GM18858 (cell line): ENCODE results near the gene CHST11.

Experiments
- ATAC-seq: cut with Tn5 transposase; IDR thresholded peaks from one replicate; pipeline ENCODE4 v1.9.1; 2021; ENCODE audit not compliant: unreplicated experiment

Gene CHST11

DNA sequence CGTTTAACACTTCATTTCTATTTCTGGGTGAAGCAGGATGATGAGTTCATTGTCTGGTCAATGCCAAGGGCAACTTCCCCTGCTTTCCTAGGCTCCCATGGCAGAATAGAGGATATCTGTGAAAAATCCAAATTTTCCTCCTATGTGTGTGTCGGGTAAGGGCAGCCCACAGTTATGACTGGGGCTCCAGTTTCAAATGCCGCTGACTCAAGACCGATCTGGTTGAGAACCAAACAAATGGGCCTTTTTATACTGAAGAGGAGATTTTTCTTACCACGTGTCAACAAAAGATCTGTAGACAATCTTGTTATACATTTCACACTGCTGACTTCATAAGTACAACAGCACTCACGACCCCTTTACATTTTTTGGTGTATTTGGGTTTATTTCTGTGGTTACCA lies 120.8 kb downstream of the CHST11 start:
- ATAC-seq = no peak

DNA sequence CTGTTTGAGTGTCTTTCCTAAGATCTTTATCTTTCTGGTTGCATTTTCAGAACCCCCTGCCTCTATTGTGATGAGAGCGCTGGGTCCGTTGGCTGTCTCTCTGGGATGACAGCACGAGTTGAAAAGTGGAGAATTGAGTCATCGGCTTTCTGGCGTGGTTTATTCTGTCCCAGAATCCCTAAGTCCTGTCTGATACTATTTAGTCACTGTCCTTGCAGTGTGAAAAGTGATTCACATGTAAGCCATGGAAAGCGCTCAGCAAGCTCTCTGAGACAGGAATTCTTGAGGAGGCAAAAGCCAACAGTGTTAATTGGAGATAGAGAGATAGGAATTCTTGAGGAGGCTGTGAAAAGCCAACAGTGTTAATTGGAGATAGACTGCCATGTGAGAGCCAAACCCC lies 121.7 kb downstream of the CHST11 start:
- no peak for ATAC-seq

DNA sequence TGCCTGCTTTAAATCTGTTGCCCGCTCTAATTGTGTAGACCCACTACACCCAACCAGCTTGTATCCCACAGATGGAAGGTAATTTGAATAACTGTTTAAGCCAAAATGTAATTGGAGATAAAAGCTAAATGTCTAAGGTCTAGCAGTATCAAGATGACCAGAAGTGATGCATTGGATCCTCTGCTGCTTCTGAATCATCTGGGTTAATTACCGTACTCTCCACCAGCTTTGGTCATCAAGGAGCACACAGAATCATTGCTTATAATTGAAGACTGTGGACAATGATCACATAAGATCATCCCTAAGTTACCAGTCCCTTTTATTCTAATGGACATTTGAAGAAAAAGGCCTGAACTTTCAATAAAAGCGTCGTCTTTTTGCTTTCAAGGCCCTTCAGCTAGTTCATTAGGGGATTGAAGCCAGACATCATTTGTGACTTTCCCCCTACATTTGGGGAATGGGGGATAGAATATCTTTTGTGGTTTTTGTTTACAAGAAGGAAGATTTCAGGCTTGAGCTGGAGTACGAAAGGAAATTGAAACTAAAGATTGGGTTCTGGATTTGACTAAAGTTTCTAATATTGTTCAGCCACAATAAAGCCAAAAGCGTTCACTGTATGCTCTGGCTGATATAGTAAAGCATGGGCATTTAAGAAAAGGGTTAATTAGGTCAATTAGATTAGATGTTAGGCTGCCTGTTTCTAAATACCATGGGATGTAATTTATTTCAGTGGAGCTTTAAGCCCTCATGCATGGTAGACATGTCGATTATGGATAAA lies 123.2 kb downstream of the CHST11 start:
- ATAC-seq = peak; percentile 30

DNA sequence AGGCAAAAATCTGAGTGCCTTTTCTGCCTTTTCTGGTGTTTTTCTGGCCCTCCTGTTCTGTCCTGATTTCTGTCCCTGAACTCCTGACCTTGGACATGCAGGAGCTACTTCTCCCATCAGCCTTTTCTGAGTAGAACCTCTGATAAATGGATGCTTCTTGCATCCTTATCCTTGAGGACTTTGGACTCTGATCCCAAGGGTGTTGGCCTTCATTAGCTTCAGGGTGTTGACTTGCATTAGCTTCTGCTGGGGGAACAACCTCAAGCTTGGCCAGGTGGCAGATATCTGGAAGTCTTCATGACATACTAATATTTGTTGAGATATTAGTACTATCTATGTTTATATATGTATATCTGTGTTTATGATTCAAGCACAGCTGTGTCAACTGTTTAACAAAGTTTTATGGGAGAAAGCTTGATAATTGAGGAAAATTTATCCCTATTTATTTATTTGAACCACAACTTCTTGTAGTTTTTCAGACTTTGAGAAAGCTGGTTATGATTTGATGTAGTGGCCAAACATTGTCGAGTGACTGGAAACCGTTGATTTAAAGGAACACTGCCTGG lies 124.3 kb downstream of the CHST11 start:
- ATAC-seq = no peak

DNA sequence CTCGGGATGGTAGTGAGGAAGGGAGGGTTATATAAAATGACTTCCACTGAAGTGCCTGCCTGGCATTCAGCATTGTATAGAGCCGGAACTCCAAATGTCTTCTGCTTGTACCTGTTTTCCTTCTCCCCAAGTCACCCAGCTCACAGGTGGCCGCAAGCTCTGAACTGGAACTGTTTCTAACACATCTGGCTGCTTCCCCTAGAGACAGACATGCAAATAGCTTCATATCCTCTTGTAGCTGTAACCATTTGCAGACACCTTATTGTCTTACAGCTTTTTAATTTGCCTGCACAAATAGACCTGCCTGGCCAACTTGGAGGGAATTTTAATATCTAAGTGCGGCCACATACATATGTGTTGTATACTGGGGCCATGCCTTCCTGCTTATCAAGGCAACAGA lies 126.0 kb downstream of the CHST11 start:
- ATAC-seq = peak; percentile 74

DNA sequence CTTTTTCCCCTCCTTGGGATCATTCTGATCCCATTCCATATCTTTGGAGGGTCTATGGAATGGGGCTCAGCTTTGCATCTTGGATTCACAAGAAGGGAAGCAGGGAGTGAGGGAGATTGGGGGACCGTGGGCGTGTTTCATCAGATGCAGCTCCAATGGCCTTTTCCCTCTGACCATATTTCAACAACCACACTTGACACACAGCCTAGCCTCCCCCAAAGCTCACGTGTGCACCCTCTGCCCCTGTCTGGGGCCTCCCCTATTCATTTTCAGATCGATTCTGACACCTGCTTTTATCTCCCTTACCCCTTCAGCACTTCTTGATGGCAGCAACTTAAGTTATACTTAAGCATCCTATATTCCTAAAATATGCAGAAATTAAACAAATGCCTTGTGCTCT lies 126.6 kb downstream of the CHST11 start:
- peak; percentile 43 for ATAC-seq

DNA sequence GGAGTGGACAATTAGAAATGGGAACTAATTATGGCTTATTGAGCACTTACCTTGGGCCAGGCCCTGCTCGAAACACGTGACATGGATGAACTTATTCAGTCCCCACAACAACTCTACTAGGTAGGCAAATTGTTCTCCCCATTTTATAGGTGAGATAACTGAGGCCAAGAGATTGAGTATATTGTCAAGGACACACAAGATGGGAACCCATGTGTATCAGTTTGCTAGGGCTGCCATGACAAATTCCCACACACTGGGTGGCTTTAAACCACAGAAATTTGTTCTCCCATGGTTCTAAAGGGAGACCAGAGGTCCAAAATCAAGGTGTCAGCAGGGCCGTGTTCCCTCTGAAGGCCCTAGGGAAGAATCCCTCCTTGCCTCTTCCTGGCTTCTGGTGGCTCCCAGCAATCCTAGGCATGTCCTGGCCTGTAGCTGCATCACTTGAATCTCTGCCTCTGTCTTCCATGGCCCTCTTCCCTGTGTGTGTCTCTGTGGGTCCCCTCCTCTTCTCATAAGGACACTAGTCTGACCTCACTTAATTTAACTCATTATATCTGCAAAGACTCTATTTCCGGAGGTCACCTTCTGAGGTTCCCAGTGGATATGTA lies 128.8 kb downstream of the CHST11 start:
- no peak for ATAC-seq

DNA sequence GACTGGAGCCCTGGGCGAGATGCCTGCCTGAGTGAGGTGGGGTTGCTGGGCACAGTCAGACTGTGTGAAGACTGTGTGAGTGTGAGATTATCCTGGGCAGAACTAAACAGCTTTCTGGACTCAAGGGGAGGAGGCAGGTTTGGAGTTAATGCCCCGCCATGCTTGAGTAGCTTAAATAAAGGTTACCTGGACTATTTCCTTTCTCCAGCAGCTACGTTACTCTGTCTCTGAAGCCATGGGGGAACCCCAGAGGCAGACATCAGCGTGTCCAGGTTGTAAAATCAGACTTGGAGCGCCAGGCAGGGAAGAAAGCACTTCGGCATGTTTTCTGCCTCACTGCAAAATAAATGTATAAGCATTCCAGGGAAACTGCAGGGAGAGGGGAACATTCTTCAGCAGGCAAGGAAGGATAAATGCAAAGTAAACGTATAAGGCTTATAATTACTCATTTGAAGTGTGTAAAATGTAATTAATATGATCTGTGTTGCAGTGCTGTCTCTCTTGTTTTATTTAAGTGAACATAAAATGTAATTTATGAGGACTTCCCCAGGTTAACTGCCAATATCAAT lies 129.7 kb downstream of the CHST11 start:
- no peak for ATAC-seq

DNA sequence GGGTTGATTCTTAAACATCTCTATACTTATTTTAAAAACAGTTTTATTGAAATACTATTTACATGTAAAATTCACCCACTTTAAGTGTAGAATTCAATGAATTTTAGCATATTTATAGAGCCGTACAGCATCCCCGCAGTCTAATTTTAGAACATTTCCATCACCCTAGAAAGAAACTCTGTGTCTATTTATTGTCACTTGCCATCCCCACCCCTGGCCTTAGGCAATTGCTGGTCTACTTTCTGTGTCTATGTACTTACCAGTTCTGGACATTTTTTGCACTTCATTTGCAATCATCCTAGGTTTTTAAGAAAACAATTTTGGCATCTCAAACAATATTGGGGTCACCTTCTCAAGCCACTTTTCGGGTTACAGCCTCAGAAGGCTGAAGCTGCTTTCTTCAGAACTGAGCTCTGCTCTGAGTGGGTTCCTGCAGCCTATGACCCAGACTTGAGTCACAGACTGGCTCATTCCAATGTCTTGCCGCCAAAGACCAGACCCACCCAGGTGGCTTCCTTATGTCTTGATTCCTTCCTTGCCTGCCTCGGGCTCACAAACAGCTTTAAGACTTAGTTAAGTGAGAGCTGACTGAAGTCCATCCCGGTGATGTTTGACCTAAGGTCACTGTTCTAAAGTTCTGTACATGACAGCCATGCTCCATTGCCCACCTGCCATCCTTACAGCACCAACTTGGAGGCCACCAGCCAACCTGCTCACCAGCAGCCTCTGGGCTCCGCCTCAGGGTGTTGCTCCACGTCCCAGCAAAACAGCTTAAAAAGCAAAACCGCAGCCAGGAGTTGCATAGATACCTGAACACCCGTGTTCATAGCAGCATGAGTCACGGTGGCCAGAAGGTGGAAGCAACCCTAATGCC lies 131.5 kb downstream of the CHST11 start:
- no peak for ATAC-seq

DNA sequence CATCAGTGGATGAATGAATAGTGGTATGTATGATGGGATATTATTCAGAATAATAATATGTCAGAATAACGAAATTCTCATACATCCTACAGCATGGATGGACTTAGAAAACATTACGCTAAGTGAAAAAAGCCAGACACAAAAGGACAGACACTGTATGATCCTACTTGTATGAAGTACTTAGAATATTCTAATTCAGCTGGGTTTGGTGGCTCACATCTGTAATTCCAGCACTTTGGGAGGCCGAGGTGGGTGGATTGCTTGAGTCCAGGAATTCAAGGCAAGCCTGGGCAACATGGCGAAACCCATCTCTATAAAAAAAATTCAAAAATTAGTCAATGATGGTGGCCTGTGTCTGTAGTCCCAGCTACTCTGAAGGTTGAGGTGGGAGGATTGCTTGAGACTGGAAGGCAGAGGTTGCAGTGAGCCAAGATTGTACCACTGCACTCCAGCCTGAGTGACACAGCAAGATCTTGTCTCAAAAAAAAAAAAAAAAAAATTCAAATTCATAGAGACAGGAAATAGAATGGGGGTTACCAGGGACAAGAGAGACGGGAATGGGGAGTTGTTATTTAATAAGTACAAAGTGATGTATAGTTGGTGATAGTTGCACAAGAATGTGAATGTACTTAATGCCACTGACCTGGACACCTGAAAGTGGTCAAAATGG lies 132.3 kb downstream of the CHST11 start:
- ATAC-seq = no peak

DNA sequence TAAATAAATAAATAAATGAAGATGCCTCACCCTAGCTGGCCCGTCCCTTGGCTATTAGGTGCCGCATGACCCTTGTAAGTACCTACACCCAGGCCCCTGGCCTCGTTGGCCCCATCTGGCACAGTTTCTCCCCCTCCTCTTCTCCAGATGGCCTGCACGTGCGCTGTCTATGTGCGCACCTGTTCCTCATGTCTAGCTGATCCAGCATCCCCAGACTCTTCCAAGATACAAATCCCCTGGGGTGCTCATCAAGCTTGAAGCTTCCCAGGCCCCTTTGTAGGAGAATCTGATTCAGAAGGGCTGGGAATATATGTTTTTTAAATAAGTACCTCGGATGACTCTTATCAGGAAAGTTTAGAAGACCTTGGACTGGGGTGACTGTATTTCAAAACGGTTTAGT lies 133.3 kb downstream of the CHST11 start:
- ATAC-seq = no peak

DNA sequence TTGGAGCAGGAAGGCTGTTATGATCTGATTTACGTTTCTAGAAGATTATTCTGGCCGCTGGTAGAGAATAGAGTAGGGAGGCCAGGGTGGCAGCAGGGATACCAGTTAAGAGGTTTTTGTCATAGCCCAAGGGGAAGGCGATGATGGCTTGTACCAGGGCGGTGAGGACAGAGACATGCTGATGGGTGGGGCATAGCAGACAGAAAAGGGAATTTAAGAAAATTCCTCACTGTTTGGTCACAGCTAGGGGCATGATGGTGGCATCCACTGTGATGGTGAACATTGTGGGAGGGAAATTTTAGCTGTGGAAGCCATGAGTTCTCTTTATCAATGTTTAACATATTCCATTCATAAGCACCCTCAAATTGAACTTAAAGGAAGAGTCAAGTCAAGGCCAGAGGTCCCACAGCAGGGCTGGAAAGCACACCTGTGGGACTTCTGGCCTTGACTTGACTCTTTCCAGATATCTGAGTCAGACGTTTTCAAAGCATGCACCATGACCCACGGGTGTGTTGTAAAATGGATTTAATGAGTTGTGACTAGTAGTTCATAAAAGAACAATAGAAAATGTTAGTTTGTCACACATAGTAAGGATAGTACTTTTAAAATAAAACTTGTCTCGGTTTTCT lies 134.6 kb downstream of the CHST11 start:
- ATAC-seq = no peak

DNA sequence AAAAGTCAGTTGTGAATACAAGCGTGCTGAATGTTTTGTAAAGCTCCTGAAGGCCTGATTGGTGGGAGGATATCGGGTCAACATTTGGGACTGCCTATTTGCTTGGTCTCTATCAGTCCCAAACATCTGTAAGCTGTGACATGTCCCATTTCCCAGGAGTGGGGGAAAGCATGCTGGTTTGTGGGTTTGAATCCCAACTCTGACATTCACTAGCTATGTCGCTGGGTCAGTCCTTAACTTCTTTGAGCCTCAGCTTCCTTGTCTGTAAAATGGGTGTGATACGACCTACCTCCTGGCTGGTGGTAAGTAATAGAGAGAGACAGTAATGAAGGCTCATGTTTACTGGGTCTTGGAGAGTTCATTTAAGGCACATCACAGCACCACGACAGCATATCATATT lies 136.7 kb downstream of the CHST11 start:
- ATAC-seq = no peak

DNA sequence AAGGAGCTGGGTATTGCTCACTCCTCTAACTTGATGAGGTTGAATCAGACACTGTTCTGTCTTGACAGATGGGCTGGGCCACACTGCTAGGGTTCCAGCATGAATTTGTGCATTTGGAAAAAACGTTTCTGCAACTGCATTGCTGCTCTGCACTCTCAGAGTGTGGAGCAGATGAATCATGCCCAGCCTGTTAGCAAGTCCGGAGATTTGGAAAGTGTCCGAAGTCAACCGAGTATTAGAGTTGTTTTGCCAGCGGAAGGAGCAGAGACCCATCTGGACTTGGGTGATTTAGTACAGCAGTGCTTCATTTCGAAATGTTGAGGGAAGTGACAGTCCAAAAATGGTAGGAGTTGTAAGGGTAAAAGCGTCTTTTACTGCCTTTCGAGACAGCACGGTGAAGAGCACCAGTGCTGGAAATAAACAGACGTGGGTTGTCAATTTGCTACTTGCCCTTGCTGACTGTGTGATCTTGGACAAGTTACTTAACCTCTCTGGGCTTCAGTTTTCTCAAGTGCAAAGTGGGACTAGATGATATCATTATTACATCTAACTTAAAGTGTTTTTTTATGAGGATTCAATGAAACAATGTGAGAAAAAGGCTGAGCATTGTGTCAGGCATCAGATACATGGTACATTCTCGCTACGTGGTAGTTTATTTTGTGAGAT lies 139.5 kb downstream of the CHST11 start:
- ATAC-seq = no peak

DNA sequence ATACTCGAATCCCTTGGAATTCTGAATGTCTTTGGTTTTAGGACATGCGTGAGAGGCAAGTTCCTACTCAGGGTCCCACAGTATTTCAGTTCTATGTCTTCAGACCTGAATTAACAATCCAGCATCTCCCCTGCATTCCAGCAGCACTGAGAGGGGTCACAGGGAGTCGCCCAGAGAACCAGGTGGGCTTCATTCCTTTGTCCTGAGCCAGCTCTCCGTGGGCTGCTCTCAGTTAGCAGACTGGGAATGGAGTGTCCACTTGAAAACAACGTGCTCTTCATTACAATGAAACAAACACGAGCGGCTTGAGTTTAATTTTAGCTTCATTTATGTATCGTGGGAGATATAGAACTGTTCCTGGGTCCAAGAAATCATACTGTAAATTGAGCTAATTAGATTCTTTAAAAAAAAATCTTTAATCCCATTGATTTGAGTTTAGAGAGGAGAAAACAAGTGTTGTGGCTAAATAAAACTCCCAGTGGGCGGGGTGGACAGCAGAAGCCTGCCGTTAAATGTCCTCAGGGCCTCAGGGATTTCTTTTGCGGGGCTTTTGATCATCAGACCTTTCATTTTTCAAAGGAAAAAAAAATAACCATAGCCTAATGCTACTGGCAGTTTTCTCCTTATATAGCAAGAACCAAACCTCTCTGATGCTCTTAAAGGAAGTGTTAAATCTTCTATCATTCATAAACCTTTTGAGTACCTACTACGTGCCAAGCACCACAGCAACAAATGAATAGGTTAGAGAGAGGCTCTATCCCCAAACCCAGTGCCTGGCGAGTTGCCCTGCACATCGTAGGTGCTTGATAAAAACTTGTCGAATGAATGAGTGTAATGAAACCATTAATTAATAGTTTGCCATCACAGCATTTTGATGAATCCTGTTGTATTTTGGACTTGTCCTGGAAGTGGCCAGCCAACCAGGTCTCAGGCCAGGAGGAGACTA lies 140.4 kb downstream of the CHST11 start:
- no peak for ATAC-seq

DNA sequence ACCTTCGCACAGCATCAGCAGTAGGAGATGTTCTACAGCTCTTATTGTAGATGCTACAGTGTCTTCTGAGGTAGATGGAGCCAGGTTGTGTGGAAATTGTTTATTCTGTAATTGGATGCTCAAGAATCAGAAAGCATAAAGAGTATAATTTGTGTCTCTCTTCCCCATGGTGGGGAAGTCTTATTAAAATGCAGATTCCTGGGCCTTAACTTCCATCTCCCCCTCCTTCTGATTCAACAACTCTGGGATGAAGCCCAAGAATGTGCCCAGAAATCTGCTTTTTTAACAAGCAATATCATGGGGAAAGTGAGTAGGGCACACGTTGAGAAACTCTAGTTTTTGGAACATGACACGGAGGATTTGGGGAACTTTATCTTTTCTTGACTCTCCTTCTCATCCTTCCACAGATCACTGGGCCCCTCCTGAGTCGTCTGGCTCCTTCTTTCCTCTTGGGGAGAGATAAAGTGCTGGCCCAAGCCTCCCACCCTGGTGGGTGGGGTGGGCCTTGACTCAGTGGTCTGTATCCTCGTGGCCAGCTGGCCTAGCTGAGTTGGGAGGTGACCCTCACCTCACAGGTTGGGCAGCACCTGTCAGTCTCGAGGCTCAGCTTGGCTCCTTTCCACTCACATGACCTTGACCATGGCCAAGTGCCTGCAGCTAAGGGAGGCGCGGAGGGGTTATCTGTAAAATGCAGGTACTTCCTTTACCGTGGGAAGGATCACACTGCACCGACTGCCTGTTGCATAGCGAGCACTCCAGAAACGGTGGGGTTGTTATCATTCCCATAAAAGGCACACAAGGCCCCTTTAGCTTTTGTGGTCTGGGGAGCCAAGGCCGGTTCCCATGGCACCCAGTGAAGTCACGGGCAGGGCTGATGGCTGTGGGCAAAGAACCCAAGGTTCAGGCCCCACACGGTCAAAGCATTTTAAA lies 141.9 kb downstream of the CHST11 start:
- no peak for ATAC-seq

DNA sequence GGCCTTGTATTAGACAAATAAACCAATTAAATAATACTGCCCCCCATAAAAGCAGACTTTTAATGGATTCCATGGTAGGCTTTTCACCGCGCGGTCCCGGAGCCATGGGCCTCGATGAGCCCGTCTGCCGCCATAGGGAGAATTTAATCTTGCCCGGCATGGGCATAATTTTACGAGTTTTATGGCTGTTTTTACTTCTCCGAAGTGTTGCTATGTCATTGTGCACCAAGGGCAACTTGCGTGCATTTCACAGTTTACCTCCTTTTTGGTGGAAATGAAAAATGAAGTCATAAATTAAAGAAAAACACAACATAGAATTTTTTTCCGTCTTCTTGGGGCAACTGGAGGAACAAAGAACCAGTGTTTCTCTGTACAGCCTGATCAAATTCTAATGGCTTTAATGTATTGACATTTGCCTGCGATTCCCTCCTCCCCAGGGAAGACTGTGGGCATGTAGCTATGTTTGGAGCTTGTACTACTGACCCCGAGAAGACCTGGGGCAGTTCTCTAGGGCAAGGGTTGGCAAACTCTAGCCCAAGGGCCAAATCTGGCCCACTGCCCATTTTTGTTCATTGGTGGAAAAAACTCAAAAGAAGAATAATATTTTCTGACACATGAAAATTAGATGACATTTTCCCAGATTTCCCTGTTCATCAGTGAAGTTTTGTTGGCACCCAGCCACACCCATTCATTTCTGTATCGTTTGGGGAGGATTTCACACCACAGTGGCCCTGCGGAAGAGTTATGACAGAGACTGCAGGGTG lies 142.7 kb downstream of the CHST11 start:
- ATAC-seq = no peak
